NCI-H1417 (cell line): ENCODE results near the gene ATP8B1.
"Not testable (repeated sequence)": the region's sequence is repeated elsewhere in the genome, so short reads cannot be mapped to it uniquely, and the experiment has no call there.

Experiments
- DNase-seq, 3 experiments: peaks; one replicate each; lab custom pipeline; 2025; lab: John Stamatoyannopoulos, UW

Gene ATP8B1

GRCh38 chr18:57767259-57768050, 35.7 kb downstream of the ATP8B1 start:
- no peak for DNase-seq

DNA sequence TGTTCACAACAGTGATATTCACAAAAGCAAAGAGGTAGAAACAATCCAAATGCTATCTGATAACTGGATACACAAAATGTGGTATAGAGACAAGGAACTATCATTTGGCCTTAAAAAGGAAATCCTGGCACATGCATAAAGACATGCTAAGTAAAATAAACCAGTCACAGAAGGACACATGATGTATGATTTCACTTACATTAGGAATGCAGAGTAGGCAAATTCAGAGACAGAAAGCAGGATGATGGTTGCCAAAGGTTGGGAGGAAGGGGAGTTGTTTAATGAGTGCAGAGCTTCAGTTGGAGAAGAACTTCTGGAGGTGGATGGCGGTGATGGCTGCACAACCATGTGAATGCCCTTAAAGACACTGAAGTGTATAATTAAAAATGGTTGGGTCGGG, 38.1 kb downstream of the ATP8B1 start:
- DNase-seq: no peak

GRCh38 chr18:57764087-57764486, 39.0 kb downstream of the ATP8B1 start:
- DNase-seq: no peak

GRCh38 chr18:57762686-57763085, 40.4 kb downstream of the ATP8B1 start:
- DNase-seq: no peak

DNA sequence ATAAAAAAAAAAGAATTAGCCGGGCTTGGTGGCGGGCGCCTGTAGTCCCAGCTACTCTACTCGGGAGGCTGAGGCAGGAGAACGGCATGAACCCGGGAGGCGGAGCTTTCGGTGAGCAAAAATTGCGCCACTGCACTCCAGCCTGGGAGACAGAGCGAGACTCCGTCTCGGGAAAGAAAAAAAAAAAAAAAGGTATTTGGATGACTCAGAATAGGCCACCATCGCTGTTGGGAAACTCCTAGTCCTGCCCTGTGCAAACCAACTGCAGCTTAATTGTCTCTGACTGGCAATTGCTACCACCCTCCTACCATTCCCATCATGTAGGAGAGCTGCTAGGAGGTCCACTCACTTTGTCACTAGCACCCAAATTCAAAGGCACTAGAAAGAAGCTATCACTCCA, 43.5 kb downstream of the ATP8B1 start:
- DNase-seq: no peak

- peak in 2 of 3 experiments; percentile 50 to 76 for DNase-seq
These were observed 47.5 kb downstream of the ATP8B1 start for GRCh38 chr18:57755473-57756067.

GRCh38 chr18:57754577-57755338, 48.4 kb downstream of the ATP8B1 start:
- peak in 2 of 3 experiments; percentile 29 to 80 for DNase-seq

DNA sequence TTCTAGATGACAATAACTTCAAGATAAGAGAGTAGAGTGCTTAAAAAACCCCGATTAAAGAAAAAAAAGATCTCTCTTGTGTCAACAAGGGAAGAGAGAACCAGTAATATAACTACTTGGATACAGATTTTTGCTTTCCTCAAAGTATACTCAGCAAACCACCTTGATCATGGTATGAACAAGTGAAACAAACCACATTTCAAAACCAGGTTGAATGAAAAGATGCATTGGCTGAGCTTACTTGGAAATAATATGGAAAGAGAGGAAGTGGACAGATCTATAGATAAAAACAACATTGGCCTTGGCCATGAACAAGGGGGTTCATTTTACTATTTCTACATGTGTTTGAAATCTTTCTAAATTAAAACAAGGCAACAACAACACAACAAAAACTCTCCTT, 50.1 kb downstream of the ATP8B1 start:
- no peak for DNase-seq

GRCh38 chr18:57749604-57749970, 53.5 kb downstream of the ATP8B1 start:
- peak in 1 of 3 experiments; percentile 71 for DNase-seq

DNA sequence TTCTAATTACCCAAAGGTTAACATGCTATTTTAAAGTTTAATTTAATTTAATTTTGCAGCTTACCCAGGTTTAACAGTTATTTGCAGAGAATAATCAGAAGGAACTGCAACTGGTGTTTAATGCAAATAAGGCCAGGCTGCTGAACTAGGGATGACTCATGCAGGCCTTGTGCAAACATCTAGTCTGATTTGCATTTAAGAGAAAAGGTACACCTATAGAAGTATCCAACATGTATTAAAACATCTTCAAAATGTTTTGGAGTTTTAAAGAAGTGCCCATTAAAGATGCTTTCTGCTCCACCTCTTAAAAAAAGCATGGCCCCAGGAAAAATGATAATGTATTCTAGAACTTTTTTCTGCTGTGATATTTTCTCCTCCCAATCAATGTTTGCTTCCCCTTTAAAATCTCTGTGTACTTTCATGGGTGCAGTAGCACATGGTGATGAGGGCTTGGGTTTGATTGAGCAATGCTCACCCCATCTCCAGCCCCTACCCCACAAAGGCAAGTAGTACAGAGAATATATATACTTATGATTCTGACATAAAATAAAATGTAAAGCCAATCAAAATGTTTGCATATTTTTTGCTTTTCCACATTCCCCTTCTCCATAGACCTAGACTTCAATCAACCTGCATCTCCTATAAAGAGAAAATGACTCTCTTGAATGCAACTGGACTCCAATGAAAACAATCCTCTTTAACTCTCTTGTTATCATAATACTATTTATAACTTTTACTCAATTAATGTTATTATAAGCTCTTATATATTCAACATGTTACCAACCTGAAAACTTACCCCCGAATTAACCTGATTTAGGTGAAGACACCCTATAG, 54.1 kb downstream of the ATP8B1 start:
- peak; percentile 9 to 95 (median 84) for DNase-seq

GRCh38 chr18:57747809-57748680, 55.1 kb downstream of the ATP8B1 start:
- peak in 2 of 3 experiments; percentile 69 to 78 for DNase-seq

DNA sequence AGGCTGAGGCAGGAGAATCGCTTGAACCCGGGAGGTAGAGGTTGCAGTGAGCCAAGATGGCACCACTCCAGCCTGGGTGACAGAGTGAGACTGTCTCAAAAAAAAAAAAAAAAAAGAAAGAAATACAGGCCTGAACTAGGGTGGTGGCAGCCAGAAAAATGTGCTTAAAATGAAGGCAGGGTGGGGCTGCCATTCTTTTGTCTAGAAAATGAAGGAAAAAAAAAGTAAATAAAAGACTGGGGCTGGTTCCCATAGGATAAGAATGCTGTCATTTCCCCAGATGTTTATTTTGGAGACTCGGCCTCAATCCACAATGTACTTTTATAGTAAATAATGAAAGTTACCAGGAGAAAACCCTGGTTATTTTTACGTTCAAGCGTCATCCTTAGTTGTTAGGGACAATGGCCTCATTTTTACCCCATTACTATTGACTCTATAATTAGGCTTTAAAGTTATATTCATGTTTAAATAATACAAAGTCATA, 58.9 kb downstream of the ATP8B1 start:
- DNase-seq: peak in 2 of 3 experiments; percentile 77 to 97

- DNase-seq: peak in 2 of 3 experiments; percentile 27 to 52
These were observed 60.1 kb downstream of the ATP8B1 start for GRCh38 chr18:57743008-57743407.

DNA sequence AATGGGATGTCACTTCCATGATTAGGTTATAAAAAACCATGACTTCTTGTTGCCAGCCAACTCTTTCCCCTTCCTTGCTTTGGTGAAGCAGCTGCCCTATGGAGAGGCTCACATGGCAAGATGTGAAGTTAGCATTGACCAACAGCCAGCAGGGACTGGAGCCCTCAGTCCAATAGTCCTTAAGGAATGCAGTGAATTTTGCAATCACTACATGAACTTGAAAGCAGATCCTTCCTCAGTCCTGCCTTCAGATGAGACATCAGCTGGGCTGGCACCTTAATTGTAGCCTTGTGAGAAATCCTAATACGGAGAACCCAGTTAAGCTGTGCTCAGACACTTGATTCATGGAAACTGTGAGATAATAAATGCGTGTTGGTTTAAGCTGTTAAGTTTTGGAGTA, 61.8 kb downstream of the ATP8B1 start:
- no peak for DNase-seq

GRCh38 chr18:57738078-57738477, 65.0 kb downstream of the ATP8B1 start:
- DNase-seq: no peak

GRCh38 chr18:57737400-57738060, 65.6 kb downstream of the ATP8B1 start:
- no peak for DNase-seq

DNA sequence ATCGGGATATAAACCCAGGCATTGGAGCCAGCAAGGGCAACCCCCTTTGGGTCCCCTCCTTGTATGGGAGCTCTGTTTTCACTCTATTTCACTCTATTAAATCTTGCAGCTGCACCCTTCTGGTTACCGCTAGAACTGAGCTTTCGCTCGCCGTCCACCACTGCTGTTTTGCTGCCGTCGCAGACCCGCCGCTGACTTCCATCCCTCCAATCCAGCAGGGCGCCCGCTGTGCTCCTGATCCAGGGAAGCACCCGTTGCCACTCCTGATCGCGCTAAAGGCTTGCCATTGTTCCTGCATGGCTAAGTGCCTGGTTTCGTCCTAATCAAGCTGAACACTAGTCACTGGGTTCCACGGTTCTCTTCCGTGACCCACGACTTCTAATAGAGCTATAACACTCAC, 68.1 kb downstream of the ATP8B1 start:
- DNase-seq: not testable (repeated sequence)

DNA sequence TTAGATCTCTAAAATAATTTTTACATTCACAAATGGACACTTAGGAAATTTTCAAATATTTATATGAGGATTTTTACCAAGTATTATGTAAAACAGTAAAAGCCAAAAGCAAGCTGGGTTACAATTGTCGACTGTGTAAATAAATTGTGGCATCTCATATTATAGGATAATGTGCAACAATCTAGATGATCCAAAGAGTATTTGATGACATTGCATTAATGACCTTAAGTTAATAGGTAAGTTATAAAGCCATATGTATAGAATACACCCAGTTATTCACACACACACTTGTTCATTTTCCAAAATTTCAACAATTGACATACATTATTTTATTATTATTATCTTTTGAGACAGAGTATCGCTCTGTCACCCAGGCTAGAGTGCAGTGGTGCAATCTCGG, 69.3 kb downstream of the ATP8B1 start:
- no peak for DNase-seq

- no peak for DNase-seq
These were observed 73.0 kb downstream of the ATP8B1 start for GRCh38 chr18:57730146-57730545.

GRCh38 chr18:57728941-57729511, 74.1 kb downstream of the ATP8B1 start:
- no peak for DNase-seq
